Activated CD4-positive, CD25-positive, alpha-beta regulatory T cell treated with anti-CD3 and anti-CD28 coated beads, Interleukin-2, amount 50 U/mL, for 16 hours (primary cell): ENCODE results near the gene CSTF3.
"Not testable (repeated sequence)": the region's sequence is repeated elsewhere in the genome, so short reads cannot be mapped to it uniquely, and the experiment has no call there.

Source experiments
- DNase-seq: peaks from one replicate; pipeline ENCODE4 v3.0.0-alpha.2; 2020; ENCODE audit warnings: low read depth, low spot score

CSTF3 gene

GRCh38 chr11:33086017-33086416, 75.3 kb downstream of the CSTF3 start:
- DNase-seq: no peak

GRCh38 chr11:33083918-33084317, 77.4 kb downstream of the CSTF3 start:
- DNase-seq: no peak

- DNase-seq: no peak
These were observed 88.8 kb downstream of the CSTF3 start for GRCh38 chr11:33072465-33072864.

- DNase-seq: no peak
These were observed 92.5 kb downstream of the CSTF3 start for GRCh38 chr11:33068611-33069340.

- no peak for DNase-seq
These were observed 94.0 kb downstream of the CSTF3 start for GRCh38 chr11:33067294-33067693.

GRCh38 chr11:33065445-33066178, 95.7 kb downstream of the CSTF3 start:
- peak; percentile 21 for DNase-seq

GRCh38 chr11:33064866-33065265, 96.4 kb downstream of the CSTF3 start:
- no peak for DNase-seq

GRCh38 chr11:33064033-33064825, 97.1 kb downstream of the CSTF3 start:
- no peak for DNase-seq

GRCh38 chr11:33063326-33063881, 97.9 kb downstream of the CSTF3 start:
- no peak for DNase-seq

- DNase-seq: no peak
These were observed 99.1 kb downstream of the CSTF3 start for GRCh38 chr11:33062137-33062536.

GRCh38 chr11:33060271-33060670, 101.0 kb downstream of the CSTF3 start:
- no peak for DNase-seq

- DNase-seq: no peak
These were observed 101.8 kb downstream of the CSTF3 start for GRCh38 chr11:33059331-33060007.

- no peak for DNase-seq
These were observed 104.0 kb downstream of the CSTF3 start for GRCh38 chr11:33057284-33057683.

- DNase-seq: no peak
These were observed 105.9 kb downstream of the CSTF3 start for GRCh38 chr11:33055375-33055774.

GRCh38 chr11:33052231-33052630, 109.0 kb downstream of the CSTF3 start:
- no peak for DNase-seq

- DNase-seq: not testable (repeated sequence)
These were observed 111.5 kb downstream of the CSTF3 start for GRCh38 chr11:33049565-33050408.

- not testable (repeated sequence) for DNase-seq
These were observed 112.6 kb downstream of the CSTF3 start for GRCh38 chr11:33048701-33049100.

- DNase-seq: no peak
These were observed 115.6 kb downstream of the CSTF3 start for GRCh38 chr11:33045551-33046255.

- no peak for DNase-seq
These were observed 117.0 kb downstream of the CSTF3 start for GRCh38 chr11:33044285-33044756.
